Measurements from ENCODE around the gene ARID3B.

ARID3B gene

DNA sequence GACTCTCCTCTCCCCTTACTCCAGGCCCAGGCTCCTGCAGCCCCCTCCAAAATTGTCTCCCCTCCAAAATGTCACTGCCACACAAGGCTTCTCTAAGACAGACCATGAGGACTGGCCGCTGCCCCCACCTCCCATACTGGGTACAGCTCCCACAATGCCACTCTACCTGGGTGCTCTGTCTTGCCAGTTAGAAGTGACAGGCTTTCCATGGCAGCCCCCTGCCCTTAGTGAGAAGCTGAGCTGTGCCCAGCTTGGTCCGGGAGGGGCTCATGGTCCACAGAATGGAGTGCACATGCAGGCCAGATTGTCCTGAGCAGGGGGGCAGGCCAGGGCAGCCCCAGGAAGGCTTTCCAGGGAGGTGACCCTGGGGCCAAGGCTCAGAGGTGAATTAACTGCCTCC, 71.7 kb downstream of the ARID3B start:
- Histone ChIP-seq H3K4me1 (ENCODE audit: control insufficient read depth, insufficient read depth, low read length) (peaks cover 11% of the 10 kb centered on the region), H3K36me3 (ENCODE audit: control insufficient read depth, insufficient read depth, low read length) (no peaks in the 10 kb centered on the region), H3K27ac (ENCODE audit: low read depth, low read length) (no peak overlapping the region), H3K4me3 (ENCODE audit: low read length) (no peak overlapping the region), H3K27me3 (ENCODE audit: control insufficient read depth, insufficient read depth, low read length) (no peaks in the 10 kb centered on the region), H3K9ac (ENCODE audit: low read length) (no peak overlapping the region)

DNA sequence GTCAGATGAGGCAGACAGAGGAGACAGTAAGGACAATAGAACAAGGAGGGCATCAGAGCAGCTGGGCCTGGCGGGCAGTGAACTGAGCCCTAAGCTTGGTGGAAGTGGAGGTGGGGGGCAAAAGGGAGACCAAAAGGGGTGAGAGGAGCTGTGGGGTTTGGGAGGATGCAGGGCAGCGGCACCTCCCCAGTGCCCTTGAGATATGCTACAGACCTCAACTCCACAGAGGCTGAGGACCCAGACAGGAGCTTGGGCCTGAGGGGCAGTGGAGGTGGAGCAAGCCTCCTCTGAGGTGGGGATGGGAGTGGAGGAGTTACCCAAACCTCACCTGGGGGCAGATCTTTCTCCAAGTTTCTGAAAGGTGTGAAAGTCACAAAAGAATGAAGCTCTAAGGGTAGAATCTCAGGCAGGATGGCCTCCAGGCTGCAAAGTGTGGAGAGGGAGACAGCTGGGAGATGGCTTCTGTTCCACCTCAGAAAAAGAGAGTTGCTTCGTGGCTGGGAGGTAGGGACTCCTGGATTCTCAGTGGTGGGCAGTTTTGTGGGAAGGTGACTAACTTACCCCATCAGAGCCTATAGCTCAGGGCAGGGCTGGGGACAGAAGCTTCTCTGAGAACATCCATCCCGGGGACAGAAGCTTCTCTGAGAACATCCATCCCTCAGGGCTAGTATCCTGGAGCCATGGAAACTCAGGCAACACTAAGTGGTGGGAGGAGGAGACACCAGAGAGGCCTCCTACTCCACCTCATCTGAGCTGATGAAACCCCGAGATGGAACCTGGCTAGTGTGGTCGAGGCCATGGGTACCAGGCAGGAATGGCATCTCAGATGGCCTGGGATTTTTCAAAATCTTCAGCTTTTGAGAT, 72.3 kb downstream of the ARID3B start:
- H3K27me3 ChIP-seq (ENCODE audit: control insufficient read depth, insufficient read depth, low read length), result no peaks in the 10 kb centered on the region
- no peak overlapping the region for H3K27ac ChIP-seq (ENCODE audit: low read depth, low read length)
- no peak overlapping the region for H3K4me3 ChIP-seq (ENCODE audit: low read length)
- H3K36me3 ChIP-seq (ENCODE audit: control insufficient read depth, insufficient read depth, low read length), result no peaks in the 10 kb centered on the region
- no peak overlapping the region for H3K9ac ChIP-seq (ENCODE audit: low read length)
- peaks cover 11% of the 10 kb centered on the region for H3K4me1 ChIP-seq (ENCODE audit: control insufficient read depth, insufficient read depth, low read length)

DNA sequence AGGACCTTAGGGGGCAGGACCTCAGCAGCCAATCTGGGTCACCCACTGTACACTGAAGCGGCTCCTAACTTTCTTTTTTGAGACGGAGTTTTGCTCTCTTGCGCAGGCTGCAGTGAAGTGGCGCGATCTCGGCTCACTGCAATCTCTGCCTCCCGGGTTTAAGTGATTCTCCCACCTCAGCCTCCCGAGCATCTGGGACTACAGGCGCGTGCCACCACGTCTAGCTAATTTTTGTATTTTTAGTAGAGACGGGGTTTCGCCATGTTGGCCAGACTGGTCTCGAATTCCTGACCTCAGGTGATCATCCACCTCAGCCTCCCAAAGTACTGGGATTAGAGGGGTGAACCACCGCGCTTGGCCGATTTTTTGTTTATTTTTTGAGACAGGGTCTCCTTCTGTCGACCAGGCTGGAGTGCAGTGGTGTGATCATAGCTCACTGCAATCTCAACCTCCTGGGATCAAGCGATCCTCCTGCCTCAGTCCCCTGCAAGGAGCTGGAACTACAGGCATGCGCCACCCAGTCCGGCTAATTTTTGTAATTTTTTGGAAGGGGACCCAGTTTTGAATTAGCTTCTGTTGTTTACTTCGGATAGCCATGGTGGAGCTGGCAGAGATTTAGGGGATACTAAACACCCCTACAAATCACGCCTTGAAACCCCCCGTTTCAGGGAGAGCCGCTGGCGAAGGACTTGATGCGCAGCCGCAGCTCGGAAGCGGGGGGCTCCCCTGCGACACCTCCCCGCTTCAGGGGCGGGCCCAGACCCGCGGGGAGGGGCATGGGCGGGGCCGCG, 73.1 kb downstream of the ARID3B start:
- Histone ChIP-seq H3K27me3 (ENCODE audit: control insufficient read depth, insufficient read depth, low read length) (no peaks in the 10 kb centered on the region), H3K4me1 (ENCODE audit: control insufficient read depth, insufficient read depth, low read length) (peaks cover 11% of the 10 kb centered on the region), H3K27ac (ENCODE audit: low read depth, low read length) (peak overlapping the region; percentile 87), H3K36me3 (ENCODE audit: control insufficient read depth, insufficient read depth, low read length) (peaks cover 1% of the 10 kb centered on the region), H3K9ac (ENCODE audit: low read length) (no peak overlapping the region), H3K4me3 (ENCODE audit: low read length) (peak overlapping the region; percentile 89)

DNA sequence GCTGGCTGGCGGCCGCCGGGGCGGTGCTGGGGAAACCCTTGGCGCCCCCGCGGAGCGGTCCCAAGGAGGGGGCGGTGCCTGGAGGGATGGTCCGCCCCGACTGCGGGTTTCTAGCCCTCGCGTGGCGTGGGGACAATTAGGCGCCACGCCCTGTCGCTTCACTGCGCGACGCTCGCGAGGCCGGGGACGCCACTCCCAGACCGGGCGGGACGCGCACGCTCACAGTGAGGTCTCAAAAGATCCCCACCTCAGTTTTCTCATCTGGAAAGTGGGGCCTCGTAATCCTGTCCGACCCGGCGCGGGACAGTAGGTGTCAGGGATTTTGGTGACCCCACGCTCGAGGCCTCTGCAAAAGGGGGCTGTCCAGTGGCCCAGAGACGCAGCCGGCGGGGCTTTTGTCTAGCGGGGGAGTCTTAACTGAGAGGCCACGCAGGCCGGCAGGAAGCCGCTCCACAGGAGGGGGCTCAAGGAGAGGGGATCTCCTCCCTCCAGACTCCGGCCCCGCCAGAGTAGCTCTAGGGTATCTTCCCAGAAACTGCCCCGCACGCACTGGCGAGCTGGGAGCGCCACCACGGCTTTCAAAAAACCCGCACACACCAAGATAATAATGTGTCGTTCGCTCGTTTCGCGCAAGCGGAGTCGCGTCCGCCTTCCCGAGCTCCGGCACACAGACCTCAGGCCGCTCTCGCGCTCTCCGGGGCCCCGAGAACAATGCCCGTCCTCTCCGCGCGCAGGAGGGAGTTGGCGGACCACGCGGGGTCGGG, 73.9 kb downstream of the ARID3B start:
- Histone ChIP-seq H3K4me1 (ENCODE audit: control insufficient read depth, insufficient read depth, low read length) (peaks cover 11% of the 10 kb centered on the region), H3K27me3 (ENCODE audit: control insufficient read depth, insufficient read depth, low read length) (no peaks in the 10 kb centered on the region), H3K27ac (ENCODE audit: low read depth, low read length) (peak overlapping the region; percentile 87), H3K9ac (ENCODE audit: low read length) (peak overlapping the region; percentile 86), H3K4me3 (ENCODE audit: low read length) (peak overlapping the region; percentile 89), H3K36me3 (ENCODE audit: control insufficient read depth, insufficient read depth, low read length) (peaks cover 9% of the 10 kb centered on the region)

GRCh38 chr15:74615508-74616365, 74.7 kb downstream of the ARID3B start, which contains the start of gene CLK3:
CLK3 (plus strand) TSS chr15:74615836; CDS start chr15:74619197, 3,361 bp downstream.
- H3K36me3 ChIP-seq (ENCODE audit: control insufficient read depth, insufficient read depth, low read length), result peaks cover 16% of the 10 kb centered on the region
- peaks cover 11% of the 10 kb centered on the region for H3K4me1 ChIP-seq (ENCODE audit: control insufficient read depth, insufficient read depth, low read length)
- H3K27me3 ChIP-seq (ENCODE audit: control insufficient read depth, insufficient read depth, low read length), result no peaks in the 10 kb centered on the region
- H3K4me3 ChIP-seq (ENCODE audit: low read length), result peak within 1 kb of the TSS; percentile 94
- H3K9ac ChIP-seq (ENCODE audit: low read length), result peak within 1 kb of the TSS; percentile 99
- peak within 1 kb of the TSS; percentile 87 for H3K27ac ChIP-seq (ENCODE audit: low read depth, low read length)

DNA sequence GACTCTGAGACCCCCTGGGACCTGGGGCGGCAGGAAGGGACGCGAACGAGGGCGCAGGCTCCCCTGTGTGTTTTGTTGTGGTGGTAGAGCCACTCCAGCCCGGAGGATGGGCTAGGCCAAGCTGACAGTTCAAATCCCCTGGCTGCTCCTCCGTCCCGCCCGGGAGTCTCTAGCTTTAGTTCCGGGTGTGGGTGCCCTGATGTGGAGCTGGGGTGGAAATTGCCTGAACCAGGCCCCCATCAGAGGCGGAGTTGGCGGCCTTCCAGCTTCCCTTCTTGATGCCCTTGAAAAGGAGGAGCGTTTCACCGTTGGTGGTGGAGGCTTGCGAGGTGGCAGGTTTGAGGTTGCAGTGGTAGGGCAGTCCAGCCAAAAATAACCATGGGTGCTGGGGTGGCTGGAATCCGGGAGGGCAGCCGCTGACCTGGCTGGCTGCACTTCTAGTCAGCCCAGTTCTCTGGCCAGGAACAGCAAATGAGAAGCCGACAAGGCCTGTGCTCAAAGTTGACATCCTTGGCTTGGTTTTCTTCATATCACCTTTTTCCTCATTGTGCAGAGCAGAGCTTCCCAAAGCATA, 75.4 kb downstream of the ARID3B start:
- Histone ChIP-seq H3K27ac (ENCODE audit: low read depth, low read length) (peak overlapping the region; percentile 87), H3K27me3 (ENCODE audit: control insufficient read depth, insufficient read depth, low read length) (no peaks in the 10 kb centered on the region), H3K4me3 (ENCODE audit: low read length) (peak overlapping the region; percentile 94), H3K9ac (ENCODE audit: low read length) (peak overlapping the region; percentile 99), H3K36me3 (ENCODE audit: control insufficient read depth, insufficient read depth, low read length) (peaks cover 23% of the 10 kb centered on the region), H3K4me1 (ENCODE audit: control insufficient read depth, insufficient read depth, low read length) (peaks cover 11% of the 10 kb centered on the region)

DNA sequence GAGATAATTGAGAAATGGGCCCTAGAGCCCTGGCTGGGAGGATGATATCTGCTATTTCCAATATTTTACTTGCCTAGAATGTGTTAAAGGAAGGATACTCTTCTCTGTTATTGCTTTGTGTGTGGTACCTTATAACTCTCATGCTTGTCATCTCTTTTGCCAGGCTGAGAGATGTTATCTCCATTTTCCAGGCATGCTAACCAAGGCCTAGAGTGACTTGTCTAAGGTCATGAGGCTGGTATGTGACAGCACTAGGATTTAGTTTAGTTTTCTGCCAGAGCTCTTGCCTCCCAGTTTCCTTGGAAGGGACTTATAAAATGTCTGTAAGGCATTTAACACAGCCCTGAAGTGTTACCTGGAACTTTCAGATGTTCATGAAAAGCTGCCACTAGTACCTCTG, 76.0 kb downstream of the ARID3B start:
- peak overlapping the region; percentile 99 for H3K9ac ChIP-seq (ENCODE audit: low read length)
- H3K27me3 ChIP-seq (ENCODE audit: control insufficient read depth, insufficient read depth, low read length), result no peaks in the 10 kb centered on the region
- H3K4me3 ChIP-seq (ENCODE audit: low read length), result peak overlapping the region; percentile 94
- H3K36me3 ChIP-seq (ENCODE audit: control insufficient read depth, insufficient read depth, low read length), result peaks cover 28% of the 10 kb centered on the region
- H3K4me1 ChIP-seq (ENCODE audit: control insufficient read depth, insufficient read depth, low read length), result peaks cover 11% of the 10 kb centered on the region
- peak overlapping the region; percentile 87 for H3K27ac ChIP-seq (ENCODE audit: low read depth, low read length)

DNA sequence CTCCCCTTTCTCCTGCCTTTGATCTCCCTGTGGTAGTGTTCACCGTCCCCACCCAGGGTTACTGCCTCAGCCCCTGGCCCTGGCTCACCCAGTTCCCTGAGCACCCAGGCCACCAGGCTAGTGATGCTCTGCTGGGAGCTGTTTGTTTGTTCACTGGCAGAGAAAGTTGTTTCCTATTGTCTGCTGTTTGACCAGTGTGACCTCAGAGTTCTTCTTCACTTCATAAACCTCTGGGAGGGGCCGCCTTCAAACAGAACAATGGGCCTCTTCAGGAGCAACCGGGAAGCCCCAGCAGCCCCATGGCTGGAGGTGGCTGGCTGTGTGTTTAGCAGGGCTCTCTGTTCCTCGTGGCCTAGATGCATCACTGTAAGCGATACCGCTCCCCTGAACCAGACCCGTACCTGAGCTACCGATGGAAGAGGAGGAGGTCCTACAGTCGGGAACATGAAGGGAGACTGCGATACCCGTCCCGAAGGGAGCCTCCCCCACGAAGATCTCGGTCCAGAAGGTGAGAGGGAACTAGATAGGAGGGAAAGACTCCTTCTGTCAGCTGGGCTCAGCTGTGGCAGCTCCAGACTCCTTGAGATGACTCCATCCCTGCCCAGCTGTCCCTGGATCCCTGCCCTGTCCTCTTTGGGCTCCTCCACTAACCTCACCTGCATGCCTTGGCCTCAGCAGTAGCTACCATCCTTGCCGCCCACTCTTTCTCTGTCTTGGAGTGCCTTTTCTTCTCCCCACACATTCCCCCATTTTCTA, 78.0 kb downstream of the ARID3B start:
- Histone ChIP-seq H3K27me3 (ENCODE audit: control insufficient read depth, insufficient read depth, low read length) (no peaks in the 10 kb centered on the region), H3K36me3 (ENCODE audit: control insufficient read depth, insufficient read depth, low read length) (peaks cover 43% of the 10 kb centered on the region), H3K27ac (ENCODE audit: low read depth, low read length) (no peak overlapping the region), H3K4me3 (ENCODE audit: low read length) (no peak overlapping the region), H3K9ac (ENCODE audit: low read length) (no peak overlapping the region), H3K4me1 (ENCODE audit: control insufficient read depth, insufficient read depth, low read length) (peaks cover 11% of the 10 kb centered on the region)

DNA sequence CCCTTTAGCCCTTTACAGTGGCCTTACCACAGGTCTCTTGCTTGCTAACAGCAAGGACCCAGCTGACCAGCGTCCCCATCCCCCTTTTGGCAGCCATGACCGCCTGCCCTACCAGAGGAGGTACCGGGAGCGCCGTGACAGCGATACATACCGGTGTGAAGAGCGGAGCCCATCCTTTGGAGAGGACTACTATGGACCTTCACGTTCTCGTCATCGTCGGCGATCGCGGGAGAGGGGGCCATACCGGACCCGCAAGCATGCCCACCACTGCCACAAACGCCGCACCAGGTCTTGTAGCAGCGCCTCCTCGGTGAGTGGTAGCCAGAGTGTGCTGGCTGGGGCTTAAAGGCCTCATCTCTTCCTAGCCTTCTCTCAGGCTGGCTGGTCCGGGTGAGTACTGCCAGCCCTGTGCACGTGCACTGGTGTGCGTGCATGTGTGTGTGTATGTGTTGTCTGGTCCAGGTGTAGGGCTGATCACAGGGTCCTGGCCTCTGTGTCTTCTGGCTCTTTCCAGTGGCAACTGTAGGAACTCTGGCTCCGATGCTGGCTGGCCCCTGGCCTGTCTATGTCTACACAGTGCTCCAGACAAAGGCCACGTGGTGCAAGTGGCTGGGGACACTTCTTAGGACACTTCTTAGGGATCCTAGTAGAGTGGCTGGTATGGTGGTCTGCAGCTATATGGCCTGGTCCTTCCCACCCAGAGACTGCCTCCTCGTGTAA, 79.1 kb downstream of the ARID3B start:
- Histone ChIP-seq H3K27ac (ENCODE audit: low read depth, low read length) (no peak overlapping the region), H3K4me3 (ENCODE audit: low read length) (no peak overlapping the region), H3K36me3 (ENCODE audit: control insufficient read depth, insufficient read depth, low read length) (peaks cover 53% of the 10 kb centered on the region), H3K4me1 (ENCODE audit: control insufficient read depth, insufficient read depth, low read length) (peaks cover 11% of the 10 kb centered on the region), H3K9ac (ENCODE audit: low read length) (no peak overlapping the region), H3K27me3 (ENCODE audit: control insufficient read depth, insufficient read depth, low read length) (no peaks in the 10 kb centered on the region)

DNA sequence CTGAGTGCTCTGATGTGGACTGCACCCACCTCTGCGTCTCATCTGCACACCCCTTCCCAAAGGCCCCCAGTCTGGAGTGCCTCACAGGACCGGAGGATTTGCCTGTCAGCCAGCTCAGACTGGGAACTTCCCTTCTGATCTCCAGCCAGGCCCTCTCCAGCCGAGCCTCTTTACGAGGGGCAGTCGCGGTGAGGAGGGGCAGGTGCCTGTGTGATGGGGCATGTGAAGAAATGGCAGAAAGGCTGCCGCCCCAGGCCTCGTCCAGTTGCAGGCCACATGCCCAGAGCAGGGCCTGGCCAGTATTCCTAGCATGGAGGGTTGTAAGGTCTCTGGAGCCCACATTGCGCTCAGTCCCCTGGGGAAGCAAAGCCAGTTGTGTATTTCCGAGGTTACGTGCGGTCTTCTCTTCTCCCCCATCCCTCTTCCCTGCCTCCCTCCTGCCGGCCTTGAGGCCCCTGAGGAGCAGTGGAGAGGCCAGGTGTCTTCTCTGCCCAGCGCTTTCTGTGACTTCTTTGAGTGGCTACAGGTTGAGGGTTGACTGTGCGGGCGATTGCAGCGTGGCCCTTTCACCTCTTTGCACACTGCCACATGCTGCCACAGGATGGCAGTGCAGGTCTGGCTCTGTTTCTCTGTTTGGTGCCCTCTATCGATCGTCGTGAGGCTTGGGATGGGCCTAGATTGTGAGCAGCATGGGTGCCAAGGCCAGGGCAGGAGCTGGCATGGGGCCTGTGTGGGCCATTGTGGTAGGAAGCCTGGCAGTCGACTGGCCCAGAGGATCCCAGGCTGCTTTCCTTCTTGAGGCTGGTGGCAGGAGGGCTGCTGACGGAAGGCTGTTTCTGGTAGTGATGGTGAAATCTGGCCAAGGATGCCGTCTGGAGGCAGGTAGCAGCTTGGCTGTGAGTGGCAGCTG, 79.9 kb downstream of the ARID3B start:
- Histone ChIP-seq H3K4me1 (ENCODE audit: control insufficient read depth, insufficient read depth, low read length) (peaks cover 11% of the 10 kb centered on the region), H3K27me3 (ENCODE audit: control insufficient read depth, insufficient read depth, low read length) (no peaks in the 10 kb centered on the region), H3K9ac (ENCODE audit: low read length) (no peak overlapping the region), H3K36me3 (ENCODE audit: control insufficient read depth, insufficient read depth, low read length) (peaks cover 61% of the 10 kb centered on the region), H3K27ac (ENCODE audit: low read depth, low read length) (no peak overlapping the region), H3K4me3 (ENCODE audit: low read length) (no peak overlapping the region)

Data from rectal smooth muscle tissue (tissue), 1 donor.